HepG2 (cell line): ENCODE results near the gene TSEN54. TPM values are rescaled to one million over a fixed set of nuclear protein-coding genes. Genes with fewer than 3 reads are reported as not detected.

Source experiments
- ARID3A ChIP-seq: IDR thresholded peaks from 2 replicates; pipeline ENCODE4 v1.6.1; 2012; ENCODE audit warnings: low read depth, low read length, improper control_type of control experiment
- CCAR2 ChIP-seq: fragments of 200-400 bp; formaldehyde crosslinking; optimal IDR thresholded peaks from 2 replicates; pipeline ENCODE3; 2018; ENCODE audit warnings: low read depth, mild to moderate bottlenecking, low read length, moderate library complexity
- JDP2 ChIP-seq: sonication (generic); formaldehyde crosslinking; IDR thresholded peaks from 2 replicates; pipeline ENCODE4 v1.8.1; 2022; ENCODE audit warnings: missing genetic modification reagents, borderline replicate concordance
- JUN ChIP-seq: sonication (generic); formaldehyde crosslinking; IDR thresholded peaks from 2 replicates; pipeline ENCODE4 v1.4.0; 2020; ENCODE audit warnings: mild to moderate bottlenecking, missing genetic modification reagents
- KDM4B ChIP-seq: sonication (generic); formaldehyde crosslinking; IDR thresholded peaks from 2 replicates; pipeline ENCODE4 v1.4.0; 2020; ENCODE audit warnings: missing genetic modification reagents
- NR3C1 ChIP-seq: sonication (generic); formaldehyde crosslinking; IDR thresholded peaks from 2 replicates; pipeline ENCODE4 v1.4.0; 2020; ENCODE audit warnings: missing genetic modification reagents
- RELA ChIP-seq: sonication (generic); formaldehyde crosslinking; IDR thresholded peaks from 2 replicates; pipeline ENCODE4 v1.4.0; 2020; ENCODE audit warnings: missing genetic modification reagents
- RERE ChIP-seq: IDR thresholded peaks from 2 replicates; pipeline ENCODE4 v1.6.1; 2016; ENCODE audit warnings: low read depth, missing genetic modification reagents, missing compliant biosample characterization
- RXRB ChIP-seq: IDR thresholded peaks from 2 replicates; pipeline ENCODE4 v1.6.1; 2016; ENCODE audit warnings: borderline replicate concordance, missing genetic modification reagents, missing compliant biosample characterization
- YEATS2 ChIP-seq: sonication (generic); formaldehyde crosslinking; IDR thresholded peaks from 2 replicates; pipeline ENCODE4 v1.4.0; 2020; ENCODE audit warnings: missing genetic modification reagents, borderline replicate concordance
- ZBTB25 ChIP-seq: IDR thresholded peaks from 2 replicates; pipeline ENCODE4 v1.6.1; 2018; ENCODE audit warnings: missing genetic modification reagents
- ZFP62 ChIP-seq: sonication (generic); formaldehyde crosslinking; IDR thresholded peaks from 2 replicates; pipeline ENCODE4 v1.4.0; 2020; ENCODE audit warnings: missing genetic modification reagents
- ZMAT3 ChIP-seq: sonication (generic); formaldehyde crosslinking; conservative IDR thresholded peaks from 2 replicates; pipeline ENCODE4 v1.7.0; 2021; ENCODE audit warnings: missing genetic modification reagents
- ZNF263 ChIP-seq: sonication (generic); formaldehyde crosslinking; IDR thresholded peaks from 2 replicates; pipeline ENCODE4 v1.4.0; 2020; ENCODE audit warnings: missing genetic modification reagents
- ZNF292 ChIP-seq: sonication (generic); formaldehyde crosslinking; IDR thresholded peaks from 2 replicates; pipeline ENCODE4 v1.8.1; 2022; ENCODE audit warnings: mild to moderate bottlenecking, low read depth, missing genetic modification reagents, borderline replicate concordance
- ZNF432 ChIP-seq: sonication (generic); formaldehyde crosslinking; IDR thresholded peaks from 2 replicates; pipeline ENCODE4 v1.5.0; 2020; ENCODE audit warnings: missing genetic modification reagents, mild to moderate bottlenecking, borderline replicate concordance
- ZNF557 ChIP-seq: sonication (generic); formaldehyde crosslinking; IDR thresholded peaks from 2 replicates; pipeline ENCODE4 v1.4.0; 2020; ENCODE audit warnings: missing genetic modification reagents
- ZNF674 ChIP-seq: sonication (generic); formaldehyde crosslinking; IDR thresholded peaks from 2 replicates; pipeline ENCODE4 v1.5.0; 2020; ENCODE audit warnings: low read depth, mild to moderate bottlenecking, missing genetic modification reagents
- ZNF841 ChIP-seq: sonication (generic); formaldehyde crosslinking; IDR thresholded peaks from 2 replicates; pipeline ENCODE4 v1.8.1; 2023; ENCODE audit warnings: missing genetic modification reagents, borderline replicate concordance
- polyA plus RNA-seq, 8 experiments: library from polyadenylated mRNA; depleted of rRNA in 3 of 8; stranded (reverse) in 7 of 8; unstranded in 1 of 8; fragments of >200 nt; fragmentation: Illumina TruSeq in 4 of 8; extraction: Trizol in 4 of 8; gene quantifications; 2 replicates each; pipeline versions ENCODE4 v1.2.1 to v1.2.3, GENCODE V29; 2011 to 2016; ENCODE audit warnings: low read depth in 4 of 8, missing spikeins in 1 of 8, mixed read lengths in 1 of 8; ENCODE audit not compliant: insufficient read depth in 1 of 8
- total RNA-seq, 5 experiments: library from RNA; depleted of rRNA; stranded (reverse); fragments of >200 nt; fragmentation: Illumina TruSeq; extraction: Trizol; gene quantifications; 2 replicates each; pipeline ENCODE4 v1.2.3, GENCODE V29; 2016; ENCODE audit warnings: low read depth in 1 of 5
- TF ChIP-seq, protein P1 (sequence below): sonication (generic); formaldehyde crosslinking; IDR thresholded peaks from 2 replicates; pipeline ENCODE4 v1.5.1; 2020; ENCODE audit warnings: missing genetic modification reagents, mild to moderate bottlenecking, borderline replicate concordance
- TF ChIP-seq, protein P2 (sequence below): sonication (generic); formaldehyde crosslinking; IDR thresholded peaks from 2 replicates; pipeline ENCODE4 v1.4.0; 2020; ENCODE audit warnings: missing genetic modification reagents, mild to moderate bottlenecking, borderline replicate concordance

Gene TSEN54
- total and polyA plus RNA-seq, 2 of the 13 experiments (the other 11 are each of a cell fraction or from before 2014, with no cell fraction given) = 62.9 to 63.3 TPM

GRCh38 chr17:75540923-75541503, 24.7 kb downstream of the TSEN54 start (continued):
- TF ChIP-seq, protein P1, sequence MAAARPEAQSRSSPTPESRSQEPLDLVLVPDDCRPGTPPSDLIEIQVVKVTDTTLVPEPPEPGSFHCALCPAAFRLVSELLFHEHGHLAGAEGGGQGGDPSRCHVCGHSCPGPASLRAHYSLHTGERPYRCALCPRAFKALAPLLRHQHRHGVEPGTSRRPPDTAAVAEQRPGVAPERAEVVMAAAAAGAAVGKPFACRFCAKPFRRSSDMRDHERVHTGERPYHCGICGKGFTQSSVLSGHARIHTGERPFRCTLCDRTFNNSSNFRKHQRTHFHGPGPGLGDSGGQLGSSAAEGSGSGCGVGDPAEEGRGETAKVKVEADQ (CRISPR knock-in tag) = no peak
- TF ChIP-seq ZBTB25 (CRISPR knock-in tag) (no peak), CCAR2 (no peak), NR3C1 (no peak), ZNF263 (CRISPR knock-in tag) (no peak), JDP2 (no peak), ARID3A (no peak), RXRB (CRISPR knock-in tag) (peak; percentile 91), KDM4B (CRISPR knock-in tag) (no peak), ZNF841 (no peak), ZNF432 (CRISPR knock-in tag) (no peak), ZFP62 (CRISPR knock-in tag) (no peak), ZNF674 (CRISPR knock-in tag) (no peak), ZMAT3 (CRISPR knock-in tag) (no peak), YEATS2 (CRISPR knock-in tag) (no peak), ZNF292 (CRISPR knock-in tag) (no peak), RERE (CRISPR knock-in tag) (no peak), JUN (CRISPR knock-in tag) (no peak), RELA (CRISPR knock-in tag) (no peak), ZNF557 (CRISPR knock-in tag) (no peak)
- TF ChIP-seq, protein P2, sequence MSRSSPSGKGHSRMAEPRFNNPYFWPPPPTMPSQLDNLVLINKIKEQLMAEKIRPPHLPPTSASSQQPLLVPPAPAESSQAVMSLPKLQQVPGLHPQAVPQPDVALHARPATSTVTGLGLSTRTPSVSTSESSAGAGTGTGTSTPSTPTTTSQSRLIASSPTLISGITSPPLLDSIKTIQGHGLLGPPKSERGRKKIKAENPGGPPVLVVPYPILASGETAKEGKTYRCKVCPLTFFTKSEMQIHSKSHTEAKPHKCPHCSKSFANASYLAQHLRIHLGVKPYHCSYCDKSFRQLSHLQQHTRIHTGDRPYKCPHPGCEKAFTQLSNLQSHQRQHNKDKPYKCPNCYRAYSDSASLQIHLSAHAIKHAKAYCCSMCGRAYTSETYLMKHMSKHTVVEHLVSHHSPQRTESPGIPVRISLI (CRISPR knock-in tag) = no peak
